ENCODE measurements around the gene PSMD9. TPM values are rescaled to one million over a fixed set of nuclear protein-coding genes. Genes with fewer than 3 reads are reported as not detected.
"Not testable (repeated sequence)": the region's sequence is repeated elsewhere in the genome, so short reads cannot be mapped to it uniquely, and the experiment has no call there.

The PSMD9 gene
- polyA plus RNA-seq (ENCODE audit: insufficient read length in 4 of 4) = 10 to 100 TPM; 46.1 to 56.5 (median 49.9) TPM

- DNase-seq (ENCODE audit: low read depth in 4 of 4, low spot score in 3 of 4) = peak; percentile 91 to 92 (median 91)
Observed at GRCh38 chr12:121888478-121889273, at the start of gene PSMD9. Gene PSMD9 (plus strand): TSS chr12:121888790. CDS start chr12:121888857, 67 bp downstream.

- peak; percentile 91 to 95 (median 94) for DNase-seq (ENCODE audit: low read depth in 4 of 4, low spot score in 3 of 4)
Observed at GRCh38 chr12:121839106-121839992, 49.2 kb upstream of the PSMD9 start.

- DNase-seq (ENCODE audit: low read depth in 4 of 4, low spot score in 3 of 4) = no peak
Observed at GRCh38 chr12:121839993-121840761, 48.4 kb upstream of the PSMD9 start.

- no peak for DNase-seq (ENCODE audit: low read depth in 4 of 4, low spot score in 3 of 4)
Observed at GRCh38 chr12:121843236-121843982, 45.2 kb upstream of the PSMD9 start.

- no peak for DNase-seq (ENCODE audit: low read depth in 4 of 4, low spot score in 3 of 4)
Observed at GRCh38 chr12:121845701-121846100, 42.9 kb upstream of the PSMD9 start.

- no peak for DNase-seq (ENCODE audit: low read depth in 4 of 4, low spot score in 3 of 4)
Observed at GRCh38 chr12:121849211-121849610, 39.4 kb upstream of the PSMD9 start.

GRCh38 chr12:121849665-121850064, 38.9 kb upstream of the PSMD9 start:
- no peak for DNase-seq (ENCODE audit: low read depth in 4 of 4, low spot score in 3 of 4)

- not testable (repeated sequence) for DNase-seq (ENCODE audit: low read depth in 4 of 4, low spot score in 3 of 4)
Observed at GRCh38 chr12:121852392-121852791, 36.2 kb upstream of the PSMD9 start.

- no peak for DNase-seq (ENCODE audit: low read depth in 4 of 4, low spot score in 3 of 4)
Observed at GRCh38 chr12:121857322-121858246, 31.0 kb upstream of the PSMD9 start.

- DNase-seq (ENCODE audit: low read depth in 4 of 4, low spot score in 3 of 4) = no peak
Observed at GRCh38 chr12:121858318-121858661, 30.3 kb upstream of the PSMD9 start.

- peak in 1 of 4 donors; percentile 35 for DNase-seq (ENCODE audit: low read depth in 4 of 4, low spot score in 3 of 4)
Observed at GRCh38 chr12:121858662-121859572, 29.7 kb upstream of the PSMD9 start, which contains the start of gene HPD. Gene HPD (minus strand): TSS chr12:121858859. CDS start chr12:121858823, 36 bp downstream.

- no peak for DNase-seq (ENCODE audit: low read depth in 4 of 4, low spot score in 3 of 4)
Observed at GRCh38 chr12:121860257-121860656, 28.3 kb upstream of the PSMD9 start.

GRCh38 chr12:121860699-121861098, 27.9 kb upstream of the PSMD9 start:
- not testable (repeated sequence) for DNase-seq (ENCODE audit: low read depth in 4 of 4, low spot score in 3 of 4)

GRCh38 chr12:121861636-121862254, 26.8 kb upstream of the PSMD9 start:
- peak in 1 of 4 donors; percentile 27 for DNase-seq (ENCODE audit: low read depth in 4 of 4, low spot score in 3 of 4)

- no peak for DNase-seq (ENCODE audit: low read depth in 4 of 4, low spot score in 3 of 4)
Observed at GRCh38 chr12:121866331-121866730, 22.3 kb upstream of the PSMD9 start.

- DNase-seq (ENCODE audit: low read depth in 4 of 4, low spot score in 3 of 4) = not testable (repeated sequence)
Observed at GRCh38 chr12:121869229-121869628, 19.4 kb upstream of the PSMD9 start.

- DNase-seq (ENCODE audit: low read depth in 4 of 4, low spot score in 3 of 4) = no peak
Observed at GRCh38 chr12:121871467-121871866, 17.1 kb upstream of the PSMD9 start.
